ENCODE data around the gene TMEM213.
A peak's percentile ranks its signal among the peaks of the same experiment; 100 is the strongest.

TMEM213 gene

GRCh38 chr7:138797715-138798320, at the start of gene TMEM213, which contains the start of gene ATP6V0A4:
Gene TMEM213, plus strand, starts transcription at chr7:138797994. Its CDS starts 111 bp downstream, at chr7:138798105.
Gene ATP6V0A4, minus strand, starts transcription at chr7:138798196. Its CDS starts 26,949 bp downstream, at chr7:138771247.
- no peak for DNase-seq (ENCODE audit: low read depth in 3 of 3, low spot score in 1 of 3)

GRCh38 chr7:138748666-138749065, 49.1 kb upstream of the TMEM213 start:
- DNase-seq (ENCODE audit: low read depth in 3 of 3, low spot score in 1 of 3) = no peak

GRCh38 chr7:138749960-138750359, 47.8 kb upstream of the TMEM213 start:
- no peak for DNase-seq (ENCODE audit: low read depth in 3 of 3, low spot score in 1 of 3)

GRCh38 chr7:138750473-138750872, 47.3 kb upstream of the TMEM213 start:
- no peak for DNase-seq (ENCODE audit: low read depth in 3 of 3, low spot score in 1 of 3)

GRCh38 chr7:138750901-138751464, 46.8 kb upstream of the TMEM213 start:
- DNase-seq (ENCODE audit: low read depth in 3 of 3, low spot score in 1 of 3) = no peak

- DNase-seq (ENCODE audit: low read depth in 3 of 3, low spot score in 1 of 3) = peak; percentile 58 to 86 (median 84)
These were observed 45.2 kb upstream of the TMEM213 start for GRCh38 chr7:138752518-138753149.

- DNase-seq (ENCODE audit: low read depth in 3 of 3, low spot score in 1 of 3) = no peak
These were observed 44.7 kb upstream of the TMEM213 start for GRCh38 chr7:138753150-138753518.

- no peak for DNase-seq (ENCODE audit: low read depth in 3 of 3, low spot score in 1 of 3)
These were observed 44.2 kb upstream of the TMEM213 start for GRCh38 chr7:138753610-138754009.

- no peak for DNase-seq (ENCODE audit: low read depth in 3 of 3, low spot score in 1 of 3)
These were observed 42.5 kb upstream of the TMEM213 start for GRCh38 chr7:138755331-138755747.

- no peak for DNase-seq (ENCODE audit: low read depth in 3 of 3, low spot score in 1 of 3)
These were observed 41.8 kb upstream of the TMEM213 start for GRCh38 chr7:138755842-138756590.

GRCh38 chr7:138756591-138757242, 41.1 kb upstream of the TMEM213 start:
- no peak for DNase-seq (ENCODE audit: low read depth in 3 of 3, low spot score in 1 of 3)

- no peak for DNase-seq (ENCODE audit: low read depth in 3 of 3, low spot score in 1 of 3)
These were observed 29.6 kb upstream of the TMEM213 start for GRCh38 chr7:138768241-138768640.

GRCh38 chr7:138770904-138771303, 26.9 kb upstream of the TMEM213 start:
- no peak for DNase-seq (ENCODE audit: low read depth in 3 of 3, low spot score in 1 of 3)

- no peak for DNase-seq (ENCODE audit: low read depth in 3 of 3, low spot score in 1 of 3)
These were observed 24.6 kb upstream of the TMEM213 start for GRCh38 chr7:138773176-138773575.

GRCh38 chr7:138773817-138774216, 24.0 kb upstream of the TMEM213 start:
- DNase-seq (ENCODE audit: low read depth in 3 of 3, low spot score in 1 of 3) = no peak

GRCh38 chr7:138776166-138776833, 21.5 kb upstream of the TMEM213 start:
- DNase-seq (ENCODE audit: low read depth in 3 of 3, low spot score in 1 of 3) = no peak

GRCh38 chr7:138781004-138781403, 16.8 kb upstream of the TMEM213 start:
- DNase-seq (ENCODE audit: low read depth in 3 of 3, low spot score in 1 of 3) = no peak

GRCh38 chr7:138784692-138785091, 13.1 kb upstream of the TMEM213 start:
- no peak for DNase-seq (ENCODE audit: low read depth in 3 of 3, low spot score in 1 of 3)

GRCh38 chr7:138785587-138786437, 12.0 kb upstream of the TMEM213 start:
- DNase-seq (ENCODE audit: low read depth in 3 of 3, low spot score in 1 of 3) = no peak

Data from stimulated activated CD4-positive, alpha-beta T cell treated with anti-CD3 and anti-CD28 coated beads, TNF-alpha, amount 100 ng/mL, for 1 hour (primary cell).